ENCODE data around the gene NUDT4.
"Not testable (repeated sequence)": the region's sequence is repeated elsewhere in the genome, so short reads cannot be mapped to it uniquely, and the experiment has no call there.

DNA sequence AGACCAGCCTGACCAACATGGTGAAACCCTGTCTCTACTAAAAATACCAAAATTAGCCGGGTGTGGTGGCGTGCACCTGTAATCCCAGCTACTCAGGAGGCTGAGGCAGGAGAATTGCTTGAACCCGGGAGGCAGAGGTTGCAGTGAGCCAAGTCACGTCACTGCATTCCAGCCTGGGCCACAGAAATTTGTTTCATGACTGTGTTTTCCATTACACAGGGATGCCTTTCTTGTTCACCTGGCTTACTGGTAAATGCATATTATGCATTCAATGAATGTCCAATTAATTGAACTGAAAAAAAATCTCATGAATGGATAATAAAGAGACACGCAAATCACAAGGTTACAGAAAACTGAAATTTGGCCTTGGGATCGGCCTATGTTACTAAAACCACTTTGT is 54.3 kb downstream of the NUDT4 start:
- TF ChIP-seq EZH2 (optimal IDR thresholded peaks at IDR 0.05; ENCODE audit: low read depth, low read length); EZH2phosphoT487 (IDR thresholded peaks at IDR 0.05; ENCODE audit: low read length): not testable (repeated sequence)
- TF ChIP-seq, protein P1, sequence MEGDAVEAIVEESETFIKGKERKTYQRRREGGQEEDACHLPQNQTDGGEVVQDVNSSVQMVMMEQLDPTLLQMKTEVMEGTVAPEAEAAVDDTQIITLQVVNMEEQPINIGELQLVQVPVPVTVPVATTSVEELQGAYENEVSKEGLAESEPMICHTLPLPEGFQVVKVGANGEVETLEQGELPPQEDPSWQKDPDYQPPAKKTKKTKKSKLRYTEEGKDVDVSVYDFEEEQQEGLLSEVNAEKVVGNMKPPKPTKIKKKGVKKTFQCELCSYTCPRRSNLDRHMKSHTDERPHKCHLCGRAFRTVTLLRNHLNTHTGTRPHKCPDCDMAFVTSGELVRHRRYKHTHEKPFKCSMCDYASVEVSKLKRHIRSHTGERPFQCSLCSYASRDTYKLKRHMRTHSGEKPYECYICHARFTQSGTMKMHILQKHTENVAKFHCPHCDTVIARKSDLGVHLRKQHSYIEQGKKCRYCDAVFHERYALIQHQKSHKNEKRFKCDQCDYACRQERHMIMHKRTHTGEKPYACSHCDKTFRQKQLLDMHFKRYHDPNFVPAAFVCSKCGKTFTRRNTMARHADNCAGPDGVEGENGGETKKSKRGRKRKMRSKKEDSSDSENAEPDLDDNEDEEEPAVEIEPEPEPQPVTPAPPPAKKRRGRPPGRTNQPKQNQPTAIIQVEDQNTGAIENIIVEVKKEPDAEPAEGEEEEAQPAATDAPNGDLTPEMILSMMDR (IDR thresholded peaks at IDR 0.05; ENCODE audit: low read length), result not testable (repeated sequence)

Data from MM.1S (cell line).